Measurements from ENCODE around the gene CASKIN1.

The CASKIN1 gene

GRCh38 chr16:2167068-2167638 lies 29.3 kb downstream of the CASKIN1 start:
- Histone ChIP-seq H3K4me3 (ENCODE audit: low read length) (no peak overlapping the region), H3K36me3 (ENCODE audit: insufficient read depth, low read length) (peaks cover 50% of the 10 kb centered on the region), H3K27me3 (ENCODE audit: control insufficient read depth, insufficient read depth, low read length) (no peaks in the 10 kb centered on the region), H3K9ac (ENCODE audit: low read depth, low read length) (no peak overlapping the region), H3K9me3 (replicated peaks; ENCODE audit: low read length) (no peaks in the 10 kb centered on the region), H3K4me2 (ENCODE audit: low read length) (no peak overlapping the region), H3K4me1 (ENCODE audit: control insufficient read depth, insufficient read depth, low read length) (peaks cover 7% of the 10 kb centered on the region)

- Histone ChIP-seq H3K4me2 (ENCODE audit: low read length) (no peak overlapping the region), H3K36me3 (ENCODE audit: insufficient read depth, low read length) (peaks cover 46% of the 10 kb centered on the region), H3K4me3 (ENCODE audit: low read length) (no peak overlapping the region), H3K4me1 (ENCODE audit: control insufficient read depth, insufficient read depth, low read length) (peaks cover 13% of the 10 kb centered on the region), H3K27me3 (ENCODE audit: control insufficient read depth, insufficient read depth, low read length) (no peaks in the 10 kb centered on the region), H3K9ac (ENCODE audit: low read depth, low read length) (no peak overlapping the region), H3K9me3 (replicated peaks; ENCODE audit: low read length) (no peaks in the 10 kb centered on the region)
Observed at GRCh38 chr16:2166263-2167067, 29.9 kb downstream of the CASKIN1 start.

- no peak overlapping the region for H3K4me3 ChIP-seq (ENCODE audit: low read length)
- peaks cover 44% of the 10 kb centered on the region for H3K36me3 ChIP-seq (ENCODE audit: insufficient read depth, low read length)
- H3K4me1 ChIP-seq (ENCODE audit: control insufficient read depth, insufficient read depth, low read length): peaks cover 18% of the 10 kb centered on the region
- no peak overlapping the region for H3K4me2 ChIP-seq (ENCODE audit: low read length)
- H3K9ac ChIP-seq (ENCODE audit: low read depth, low read length): no peak overlapping the region
- H3K27me3 ChIP-seq (ENCODE audit: control insufficient read depth, insufficient read depth, low read length): no peaks in the 10 kb centered on the region
- H3K9me3 ChIP-seq (replicated peaks; ENCODE audit: low read length): no peaks in the 10 kb centered on the region
Observed at GRCh38 chr16:2165861-2166260, 30.5 kb downstream of the CASKIN1 start.

- peaks cover 42% of the 10 kb centered on the region for H3K4me1 ChIP-seq (ENCODE audit: control insufficient read depth, insufficient read depth, low read length)
Observed at GRCh38 chr16:2163211-2163881, 33.1 kb downstream of the CASKIN1 start.

GRCh38 chr16:2162676-2163118 lies 33.7 kb downstream of the CASKIN1 start:
- H3K9ac ChIP-seq (ENCODE audit: low read depth, low read length): no peak overlapping the region
- H3K9me3 ChIP-seq (replicated peaks; ENCODE audit: low read length): no peaks in the 10 kb centered on the region
- no peak overlapping the region for H3K4me2 ChIP-seq (ENCODE audit: low read length)
- no peak overlapping the region for H3K4me3 ChIP-seq (ENCODE audit: low read length)
- peaks cover 29% of the 10 kb centered on the region for H3K36me3 ChIP-seq (ENCODE audit: insufficient read depth, low read length)
- peaks cover 48% of the 10 kb centered on the region for H3K4me1 ChIP-seq (ENCODE audit: control insufficient read depth, insufficient read depth, low read length)
- no peaks in the 10 kb centered on the region for H3K27me3 ChIP-seq (ENCODE audit: control insufficient read depth, insufficient read depth, low read length)

More at GRCh38 chr16:2163211-2163881, 33.1 kb downstream of the CASKIN1 start:
- H3K4me2 ChIP-seq (ENCODE audit: low read length): no peak overlapping the region
- H3K36me3 ChIP-seq (ENCODE audit: insufficient read depth, low read length): peaks cover 31% of the 10 kb centered on the region
- no peak overlapping the region for H3K9ac ChIP-seq (ENCODE audit: low read depth, low read length)
- no peaks in the 10 kb centered on the region for H3K9me3 ChIP-seq (replicated peaks; ENCODE audit: low read length)
- H3K4me3 ChIP-seq (ENCODE audit: low read length): no peak overlapping the region
- no peaks in the 10 kb centered on the region for H3K27me3 ChIP-seq (ENCODE audit: control insufficient read depth, insufficient read depth, low read length)

- Histone ChIP-seq H3K27me3 (ENCODE audit: control insufficient read depth, insufficient read depth, low read length) (no peaks in the 10 kb centered on the region), H3K9ac (ENCODE audit: low read depth, low read length) (peak overlapping the region; percentile 25), H3K36me3 (ENCODE audit: insufficient read depth, low read length) (peaks cover 23% of the 10 kb centered on the region), H3K4me2 (ENCODE audit: low read length) (peak overlapping the region; percentile 65), H3K9me3 (replicated peaks; ENCODE audit: low read length) (no peaks in the 10 kb centered on the region), H3K4me3 (ENCODE audit: low read length) (no peak overlapping the region), H3K4me1 (ENCODE audit: control insufficient read depth, insufficient read depth, low read length) (peaks cover 56% of the 10 kb centered on the region)
Observed at GRCh38 chr16:2161911-2162310, 34.5 kb downstream of the CASKIN1 start.

GRCh38 chr16:2160915-2161551 lies 35.4 kb downstream of the CASKIN1 start:
- peak overlapping the region; percentile 42 for H3K4me3 ChIP-seq (ENCODE audit: low read length)
- peak overlapping the region; percentile 65 for H3K4me2 ChIP-seq (ENCODE audit: low read length)
- H3K9ac ChIP-seq (ENCODE audit: low read depth, low read length): peak overlapping the region; percentile 25
- H3K4me1 ChIP-seq (ENCODE audit: control insufficient read depth, insufficient read depth, low read length): peaks cover 59% of the 10 kb centered on the region
- no peaks in the 10 kb centered on the region for H3K9me3 ChIP-seq (replicated peaks; ENCODE audit: low read length)
- no peaks in the 10 kb centered on the region for H3K27me3 ChIP-seq (ENCODE audit: control insufficient read depth, insufficient read depth, low read length)
- peaks cover 15% of the 10 kb centered on the region for H3K36me3 ChIP-seq (ENCODE audit: insufficient read depth, low read length)

- no peaks in the 10 kb centered on the region for H3K9me3 ChIP-seq (replicated peaks; ENCODE audit: low read length)
- H3K27me3 ChIP-seq (ENCODE audit: control insufficient read depth, insufficient read depth, low read length): no peaks in the 10 kb centered on the region
- peak overlapping the region; percentile 53 for H3K4me3 ChIP-seq (ENCODE audit: low read length)
- H3K9ac ChIP-seq (ENCODE audit: low read depth, low read length): peak overlapping the region; percentile 84
- H3K36me3 ChIP-seq (ENCODE audit: insufficient read depth, low read length): peaks cover 19% of the 10 kb centered on the region
- peaks cover 59% of the 10 kb centered on the region for H3K4me1 ChIP-seq (ENCODE audit: control insufficient read depth, insufficient read depth, low read length)
- peak overlapping the region; percentile 86 for H3K4me2 ChIP-seq (ENCODE audit: low read length)
Observed at GRCh38 chr16:2159175-2159838, 37.1 kb downstream of the CASKIN1 start.

GRCh38 chr16:2158262-2158638 lies 38.2 kb downstream of the CASKIN1 start:
- Histone ChIP-seq H3K4me1 (ENCODE audit: control insufficient read depth, insufficient read depth, low read length) (peaks cover 63% of the 10 kb centered on the region), H3K4me3 (ENCODE audit: low read length) (peak overlapping the region; percentile 75), H3K9me3 (replicated peaks; ENCODE audit: low read length) (no peaks in the 10 kb centered on the region), H3K27me3 (ENCODE audit: control insufficient read depth, insufficient read depth, low read length) (no peaks in the 10 kb centered on the region), H3K4me2 (ENCODE audit: low read length) (peak overlapping the region; percentile 86), H3K9ac (ENCODE audit: low read depth, low read length) (peak overlapping the region; percentile 84), H3K36me3 (ENCODE audit: insufficient read depth, low read length) (peaks cover 23% of the 10 kb centered on the region)

GRCh38 chr16:2157480-2158261 lies 38.7 kb downstream of the CASKIN1 start:
- Histone ChIP-seq H3K4me1 (ENCODE audit: control insufficient read depth, insufficient read depth, low read length) (peaks cover 64% of the 10 kb centered on the region), H3K4me3 (ENCODE audit: low read length) (peak overlapping the region; percentile 75), H3K9ac (ENCODE audit: low read depth, low read length) (peak overlapping the region; percentile 84), H3K4me2 (ENCODE audit: low read length) (peak overlapping the region; percentile 86), H3K36me3 (ENCODE audit: insufficient read depth, low read length) (peaks cover 29% of the 10 kb centered on the region), H3K9me3 (replicated peaks; ENCODE audit: low read length) (no peaks in the 10 kb centered on the region), H3K27me3 (ENCODE audit: control insufficient read depth, insufficient read depth, low read length) (no peaks in the 10 kb centered on the region)
